NCI-H1694 (cell line): ENCODE measurements around the gene PLEKHD1.
"Not testable (repeated sequence)": the region's sequence is repeated elsewhere in the genome, so short reads cannot be mapped to it uniquely, and the experiment has no call there.

Experiments used
- DNase-seq: peaks from one replicate; lab custom pipeline; 2025; lab: John Stamatoyannopoulos, UW

The PLEKHD1 gene

GRCh38 chr14:69484444-69485314 lies at the start of gene PLEKHD1:
TSS of gene PLEKHD1 (plus strand) at chr14:69484728. CDS start at chr14:69484966, 238 bp downstream.
- DNase-seq = no peak

- no peak for DNase-seq
Observed at GRCh38 chr14:69439521-69440270, 44.8 kb upstream of the PLEKHD1 start.

DNA sequence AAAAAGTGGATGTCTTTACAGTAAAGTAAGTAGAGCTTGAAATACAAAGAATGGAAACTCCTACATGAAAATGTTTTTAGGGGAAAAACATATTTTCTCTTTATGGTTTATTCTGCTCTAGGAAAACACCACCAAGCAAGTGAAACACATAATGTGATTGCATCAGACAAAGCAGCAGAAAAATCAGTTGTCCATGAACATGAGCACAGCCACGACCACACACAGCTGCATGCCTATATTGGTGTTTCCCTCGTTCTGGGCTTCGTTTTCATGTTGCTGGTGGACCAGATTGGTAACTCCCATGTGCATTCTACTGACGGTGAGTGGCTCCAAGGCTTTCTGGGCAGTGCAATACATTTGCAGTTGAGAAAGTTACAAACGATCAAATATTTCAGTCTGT lies 42.6 kb upstream of the PLEKHD1 start:
- DNase-seq = no peak

DNA sequence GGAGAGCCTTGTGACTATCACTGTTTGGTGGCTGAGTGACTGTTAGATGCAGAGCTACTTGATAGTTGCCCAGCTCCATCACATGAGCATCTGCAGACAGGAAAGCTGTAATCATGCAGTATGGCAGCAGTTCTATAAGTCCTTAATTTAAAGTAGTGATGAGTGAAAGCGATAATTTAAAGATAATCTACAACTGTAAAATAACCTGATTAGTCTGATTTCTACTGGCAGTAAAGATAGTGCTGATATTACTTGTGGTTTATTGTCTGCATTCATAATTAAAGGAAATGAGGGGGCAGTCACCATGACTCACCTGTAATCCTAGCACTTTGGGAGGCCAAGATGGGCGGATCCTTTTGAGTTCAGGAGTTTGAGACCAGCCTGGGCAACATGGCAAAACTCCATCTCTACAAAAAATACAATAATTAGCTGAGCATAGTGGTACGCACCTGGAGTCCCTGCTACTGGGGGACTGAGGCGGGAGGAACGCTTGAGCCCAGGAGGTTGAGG lies 41.2 kb upstream of the PLEKHD1 start:
- DNase-seq = no peak

DNA sequence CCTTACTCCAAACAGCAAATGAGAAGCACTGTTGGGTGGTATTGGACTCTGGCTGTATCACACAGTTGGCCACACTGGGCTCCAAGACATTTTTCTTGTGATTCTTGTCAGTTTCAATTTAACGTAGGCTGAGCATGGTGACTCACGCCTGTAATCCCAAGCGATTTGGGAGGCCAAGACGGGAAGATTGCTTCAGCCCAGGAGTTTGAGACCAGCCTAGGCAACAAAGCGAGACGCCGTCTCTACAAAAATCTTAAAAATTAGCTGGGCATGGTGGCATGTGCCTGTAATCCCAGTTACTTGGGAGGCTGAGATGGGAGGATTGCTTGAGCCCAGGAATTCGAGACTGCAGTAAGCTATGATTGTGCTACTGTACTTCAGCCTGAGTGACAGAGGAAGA lies 35.3 kb upstream of the PLEKHD1 start:
- DNase-seq = no peak

- no peak for DNase-seq
Observed at GRCh38 chr14:69451941-69452340, 32.6 kb upstream of the PLEKHD1 start.

DNA sequence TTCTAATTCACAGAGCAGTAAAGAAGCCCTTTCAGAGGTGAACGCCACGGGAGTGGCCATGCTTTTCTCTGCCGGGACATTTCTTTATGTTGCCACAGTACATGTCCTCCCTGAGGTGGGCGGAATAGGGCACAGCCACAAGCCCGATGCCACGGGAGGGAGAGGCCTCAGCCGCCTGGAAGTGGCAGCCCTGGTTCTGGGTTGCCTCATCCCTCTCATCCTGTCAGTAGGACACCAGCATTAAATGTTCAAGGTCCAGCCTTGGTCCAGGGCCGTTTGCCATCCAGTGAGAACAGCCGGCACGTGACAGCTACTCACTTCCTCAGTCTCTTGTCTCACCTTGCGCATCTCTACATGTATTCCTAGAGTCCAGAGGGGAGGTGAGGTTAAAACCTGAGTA lies 26.2 kb upstream of the PLEKHD1 start:
- DNase-seq = no peak

GRCh38 chr14:69459122-69459521 lies 25.4 kb upstream of the PLEKHD1 start:
- DNase-seq = no peak

GRCh38 chr14:69460093-69460701 lies 24.3 kb upstream of the PLEKHD1 start:
- peak; percentile 74 for DNase-seq

GRCh38 chr14:69464379-69464778 lies 20.1 kb upstream of the PLEKHD1 start:
- DNase-seq = no peak

DNA sequence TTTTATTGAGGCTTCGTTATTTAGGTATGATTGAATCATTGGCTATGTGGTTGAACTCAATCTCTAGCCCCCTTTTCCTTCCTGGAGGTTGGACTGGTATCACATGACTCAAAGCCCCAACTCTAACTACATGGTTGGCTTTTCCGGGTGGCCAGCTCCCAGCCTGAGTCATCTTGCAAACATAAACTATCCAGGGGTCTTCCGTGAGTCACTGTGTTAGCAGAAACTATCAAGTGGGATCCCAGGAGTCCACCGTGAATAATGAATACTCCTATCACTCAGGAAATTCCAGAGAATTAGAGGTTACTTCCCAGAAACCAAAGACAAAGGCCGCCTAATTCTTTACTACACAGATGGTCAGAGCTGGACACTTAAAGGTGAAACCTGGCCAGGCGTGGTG lies 19.7 kb upstream of the PLEKHD1 start:
- no peak for DNase-seq

- DNase-seq = no peak
Observed at GRCh38 chr14:69468949-69469348, 15.6 kb upstream of the PLEKHD1 start.

GRCh38 chr14:69471436-69471835 lies 13.1 kb upstream of the PLEKHD1 start:
- DNase-seq = no peak

GRCh38 chr14:69471916-69472315 lies 12.6 kb upstream of the PLEKHD1 start:
- DNase-seq = no peak

DNA sequence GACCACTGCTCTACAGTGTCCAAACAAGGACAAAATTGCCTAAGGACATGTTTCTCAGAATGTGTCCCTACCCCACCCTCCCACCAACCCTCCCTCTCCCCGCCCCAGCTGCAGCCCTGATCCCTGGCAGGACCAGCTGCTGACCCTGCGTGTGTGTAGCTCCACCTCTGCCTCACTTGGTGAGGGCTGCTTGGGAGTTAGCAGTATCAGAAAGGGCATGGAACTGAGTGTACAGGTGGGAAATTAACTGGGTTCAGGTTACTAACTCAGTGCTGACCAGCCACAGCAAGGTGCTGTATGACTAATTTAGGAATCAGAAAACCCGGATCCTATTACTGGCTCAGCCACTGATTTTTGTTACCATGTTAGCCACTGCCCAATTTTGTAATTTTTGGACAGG lies 11.3 kb upstream of the PLEKHD1 start:
- DNase-seq = no peak

- DNase-seq = no peak
Observed at GRCh38 chr14:69473946-69474345, 10.6 kb upstream of the PLEKHD1 start.

- peak; percentile 77 for DNase-seq
Observed at GRCh38 chr14:69475194-69475818, 9.2 kb upstream of the PLEKHD1 start.

DNA sequence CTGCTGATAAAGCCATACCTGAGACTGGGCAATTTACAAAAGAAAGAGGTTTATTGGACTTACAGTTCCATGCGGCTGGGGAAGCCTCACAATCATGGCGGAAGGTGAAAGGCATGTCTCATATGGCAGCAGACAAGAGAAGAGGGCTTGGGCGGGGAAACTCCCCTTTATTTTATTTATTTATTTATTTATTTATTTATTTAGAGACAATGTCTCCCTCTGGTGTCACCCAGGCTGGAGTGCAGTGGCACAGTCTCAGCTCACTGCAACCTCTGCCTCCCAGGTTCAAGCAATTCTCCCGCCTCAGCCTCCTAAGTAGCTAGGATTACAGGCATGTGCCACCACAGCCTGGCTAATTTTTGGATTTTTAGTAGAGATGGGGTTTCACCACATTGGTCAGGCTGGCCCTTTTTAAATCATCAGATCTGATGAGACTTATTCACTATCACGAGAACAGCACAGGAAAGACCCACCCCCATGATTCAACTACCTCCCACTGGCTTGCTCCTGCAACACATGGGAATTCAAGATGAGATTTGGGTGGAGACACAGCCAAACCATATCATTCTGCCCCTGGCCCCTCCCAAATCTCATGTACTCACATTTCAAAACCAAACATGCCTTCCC lies 7.6 kb upstream of the PLEKHD1 start:
- DNase-seq = not testable (repeated sequence)

- DNase-seq = not testable (repeated sequence)
Observed at GRCh38 chr14:69478055-69478454, 6.5 kb upstream of the PLEKHD1 start.

DNA sequence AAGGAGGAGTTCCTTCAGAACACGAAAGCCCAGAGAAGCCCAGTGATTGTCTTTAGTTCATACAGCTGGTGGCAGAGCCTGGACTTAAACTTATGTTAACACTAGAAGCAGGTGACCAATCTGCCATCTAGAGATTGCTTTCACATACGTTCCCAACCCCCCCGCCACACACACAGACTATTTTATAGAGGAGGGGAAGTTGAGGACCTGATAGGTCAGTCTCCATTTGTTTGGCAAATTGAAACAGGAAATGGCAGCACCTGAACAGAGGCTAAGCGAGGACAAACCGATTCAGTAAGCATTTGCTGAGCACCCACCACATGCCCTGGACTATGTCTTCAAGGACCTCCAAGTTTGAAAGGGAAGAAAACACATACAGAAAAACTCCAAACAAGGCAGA lies 4.8 kb upstream of the PLEKHD1 start:
- DNase-seq = no peak

- no peak for DNase-seq
Observed at GRCh38 chr14:69480136-69480535, 4.4 kb upstream of the PLEKHD1 start.
